Neutrophil (primary cell): Measurements from ENCODE around the gene RAB6A.
"Not testable (repeated sequence)": the region's sequence is repeated elsewhere in the genome, so short reads cannot be mapped to it uniquely, and the experiment has no call there.

ENCODE experiments used
- H3K27ac ChIP-seq: fragments of 200-600 bp; sonication (generic); 2 replicates; pipeline ENCODE4 v1.5.1; 2016; ENCODE audit warnings: mild to moderate bottlenecking, moderate library complexity
- H3K27me3 ChIP-seq: fragments of 200-600 bp; sonication (generic); 2 replicates; pipeline ENCODE4 v1.6.0; 2016; ENCODE audit warnings: mild to moderate bottlenecking
- H3K36me3 ChIP-seq: fragments of 200-600 bp; sonication (generic); 2 replicates; pipeline ENCODE4 v1.5.1; 2017
- H3K4me1 ChIP-seq, 2 experiments: fragments of 200-600 bp in 1 of 2; sonication (generic) in 1 of 2; 1 replicate in 1 of 2; 2 replicates in 1 of 2; pipeline versions ENCODE4 v1.5.1 to v1.6.1; 2013 to 2016; ENCODE audit warnings: low read depth in 1 of 2, low read length in 1 of 2, mild to moderate bottlenecking in 1 of 2, moderate library complexity in 1 of 2; ENCODE audit not compliant: control insufficient read depth in 1 of 2, insufficient read depth in 1 of 2
- H3K4me3 ChIP-seq, 2 experiments: fragments of 200-600 bp in 1 of 2; sonication (generic) in 1 of 2; 1 replicate in 1 of 2; 2 replicates in 1 of 2; pipeline ENCODE4 v1.5.1; 2013 to 2016; ENCODE audit warnings: low read depth in 1 of 2, low read length in 1 of 2, mild to moderate bottlenecking in 1 of 2, moderate library complexity in 1 of 2
- H3K9me3 ChIP-seq: fragments of 200-600 bp; sonication (generic); 2 replicates; pipeline ENCODE4 v1.5.1; 2016
- CTCF ChIP-seq: fragments of 200-600 bp; sonication (generic); IDR thresholded peaks from 2 replicates; pipeline ENCODE4 v1.5.1; 2016; ENCODE audit warnings: antibody characterized with exemption

Gene RAB6A

GRCh38 chr11:73787643-73788558 lies 27.0 kb upstream of the RAB6A start, which contains the start of gene MRPL48:
Gene MRPL48 (plus strand): TSS chr11:73787874. CDS start chr11:73787972, 98 bp downstream.
- Histone ChIP-seq H3K36me3 (no peaks in the 10 kb centered on the region), H3K27me3 (no peaks in the 10 kb centered on the region), H3K9me3 (no peaks in the 10 kb centered on the region), H3K27ac (peak within 1 kb of the TSS; percentile 82), H3K4me3 (peak within 1 kb of the TSS; percentile 76 to 79), H3K4me1 (peaks cover 26% of the 10 kb centered on the region in 2 experiments)
- no peak for TF ChIP-seq CTCF

- peaks cover 26% of the 10 kb centered on the region in 2 experiments for H3K4me1 ChIP-seq
- no peaks in the 10 kb centered on the region for H3K36me3 ChIP-seq
- H3K9me3 ChIP-seq = no peaks in the 10 kb centered on the region
- TF ChIP-seq CTCF = no peak
- H3K4me3 ChIP-seq = peak overlapping the region; percentile 76 to 79
- no peaks in the 10 kb centered on the region for H3K27me3 ChIP-seq
- H3K27ac ChIP-seq = peak overlapping the region; percentile 82
Measured at GRCh38 chr11:73787051-73787642, 26.3 kb upstream of the RAB6A start.

GRCh38 chr11:73785467-73785866 lies 24.6 kb upstream of the RAB6A start:
- not testable (repeated sequence) for H3K27ac ChIP-seq, H3K9me3 ChIP-seq, H3K4me3 ChIP-seq, H3K36me3 ChIP-seq, H3K27me3 ChIP-seq
- H3K4me1 ChIP-seq = peaks cover 26% of the 10 kb centered on the region in 2 experiments

GRCh38 chr11:73784734-73785133 lies 23.9 kb upstream of the RAB6A start:
- H3K4me3 ChIP-seq = no peak overlapping the region
- peaks cover 30 to 31% of the 10 kb centered on the region in 2 experiments for H3K4me1 ChIP-seq
- no peak for TF ChIP-seq CTCF
- no peaks in the 10 kb centered on the region for H3K36me3 ChIP-seq
- no peaks in the 10 kb centered on the region for H3K9me3 ChIP-seq
- H3K27ac ChIP-seq = peak overlapping the region; percentile 58
- no peaks in the 10 kb centered on the region for H3K27me3 ChIP-seq

- H3K4me3 ChIP-seq = no peak overlapping the region
- H3K9me3 ChIP-seq = no peaks in the 10 kb centered on the region
- no peaks in the 10 kb centered on the region for H3K36me3 ChIP-seq
- no peak for TF ChIP-seq CTCF
- H3K27ac ChIP-seq = peak overlapping the region; percentile 58
- H3K27me3 ChIP-seq = no peaks in the 10 kb centered on the region
- H3K4me1 ChIP-seq = peaks cover 34 to 36% of the 10 kb centered on the region in 2 experiments
Measured at GRCh38 chr11:73784080-73784634, 23.3 kb upstream of the RAB6A start.
